DLD1 (cell line): ENCODE data around the gene OTULIN.

Source experiments
- in situ Hi-C: cut with HindIII; loops from 2 replicates; pipeline ENCODE4 v1.10.0; 2017; ENCODE audit warnings: low sequenced_read_pairs

OTULIN gene

GRCh38 chr5:14734396-14734795, 69.9 kb downstream of the OTULIN start:
- in situ Hi-C loops, result loop anchor here (25.0 kb wide), 1 partner anchor 278 kb away; no protein-coding TSS in a partner anchor

GRCh38 chr5:14735944-14736343, 71.4 kb downstream of the OTULIN start:
- in situ Hi-C loops, result loop anchor here (25.0 kb wide), 1 partner anchor 276 kb away; no protein-coding TSS in a partner anchor

DNA sequence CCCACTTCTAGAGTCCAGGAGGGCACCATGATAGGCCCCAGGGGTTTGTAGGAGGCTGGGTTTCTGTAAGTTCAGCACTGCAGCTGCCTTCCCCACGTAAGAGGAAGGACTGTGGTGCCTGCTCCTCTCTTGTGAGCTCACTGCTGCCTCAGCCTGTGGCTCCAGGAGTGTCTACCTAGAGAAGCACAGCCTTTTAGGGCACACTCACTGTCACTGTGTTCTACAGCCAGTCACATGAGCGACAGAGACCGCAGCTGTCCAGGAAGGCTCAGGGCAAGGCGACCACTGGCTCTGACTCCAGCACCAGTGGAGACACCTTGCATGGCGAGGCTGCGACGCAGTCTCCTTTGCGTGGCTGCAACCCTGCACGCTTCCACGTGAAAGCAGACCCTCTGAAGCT, 72.8 kb downstream of the OTULIN start:
- in situ Hi-C loops, result loop anchor here (25.0 kb wide), 1 partner anchor 275 kb away; no protein-coding TSS in a partner anchor

- in situ Hi-C loops, result loop anchor here (25.0 kb wide), 1 partner anchor 274 kb away; no protein-coding TSS in a partner anchor
These were observed 73.5 kb downstream of the OTULIN start for GRCh38 chr5:14738050-14738449.

DNA sequence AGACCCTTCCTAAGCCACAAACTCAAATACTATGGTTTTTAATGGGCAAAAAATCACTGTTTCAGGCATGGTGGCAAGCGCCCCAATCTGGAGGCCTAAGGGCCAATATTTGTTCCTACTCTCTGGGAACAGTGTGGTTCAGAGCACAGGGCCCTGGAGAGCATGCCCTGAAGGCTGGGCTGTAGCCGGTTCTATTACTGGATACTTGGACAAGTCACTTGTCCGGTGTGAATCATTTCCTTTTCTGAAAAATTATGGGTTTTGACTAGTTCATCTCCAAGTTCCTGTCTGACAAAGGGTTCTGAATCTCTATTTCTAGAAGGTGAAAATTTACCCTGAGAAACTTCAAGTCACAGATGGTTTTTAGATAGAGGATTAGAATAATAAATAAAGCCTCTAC, 75.0 kb downstream of the OTULIN start:
- in situ Hi-C loops, result loop anchor here (25.0 kb wide), 1 partner anchor 273 kb away; no protein-coding TSS in a partner anchor

- in situ Hi-C loops, result loop anchor here (25.0 kb wide), 1 partner anchor 272 kb away; no protein-coding TSS in a partner anchor
These were observed 75.5 kb downstream of the OTULIN start for GRCh38 chr5:14739981-14740380.

DNA sequence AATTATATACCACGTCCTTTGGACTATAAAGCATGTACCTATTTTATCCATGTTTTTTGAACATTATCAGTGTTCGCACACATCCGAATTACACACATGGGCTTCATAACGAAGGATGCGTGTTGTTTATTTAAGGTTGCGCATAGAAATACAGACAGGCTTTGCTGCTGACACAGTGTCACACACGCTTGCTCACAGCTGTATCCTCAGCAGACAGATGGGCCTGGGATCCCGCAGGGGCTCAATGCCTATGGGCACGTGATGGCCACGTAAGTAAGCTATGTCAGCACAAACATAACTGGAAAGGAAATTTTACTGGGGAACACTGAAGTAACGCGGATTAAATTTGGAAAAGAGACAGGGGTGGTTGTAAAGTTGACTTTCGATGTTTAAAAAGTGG, 76.6 kb downstream of the OTULIN start:
- in situ Hi-C loops, result loop anchor here (25.0 kb wide), 1 partner anchor 271 kb away; no protein-coding TSS in a partner anchor

DNA sequence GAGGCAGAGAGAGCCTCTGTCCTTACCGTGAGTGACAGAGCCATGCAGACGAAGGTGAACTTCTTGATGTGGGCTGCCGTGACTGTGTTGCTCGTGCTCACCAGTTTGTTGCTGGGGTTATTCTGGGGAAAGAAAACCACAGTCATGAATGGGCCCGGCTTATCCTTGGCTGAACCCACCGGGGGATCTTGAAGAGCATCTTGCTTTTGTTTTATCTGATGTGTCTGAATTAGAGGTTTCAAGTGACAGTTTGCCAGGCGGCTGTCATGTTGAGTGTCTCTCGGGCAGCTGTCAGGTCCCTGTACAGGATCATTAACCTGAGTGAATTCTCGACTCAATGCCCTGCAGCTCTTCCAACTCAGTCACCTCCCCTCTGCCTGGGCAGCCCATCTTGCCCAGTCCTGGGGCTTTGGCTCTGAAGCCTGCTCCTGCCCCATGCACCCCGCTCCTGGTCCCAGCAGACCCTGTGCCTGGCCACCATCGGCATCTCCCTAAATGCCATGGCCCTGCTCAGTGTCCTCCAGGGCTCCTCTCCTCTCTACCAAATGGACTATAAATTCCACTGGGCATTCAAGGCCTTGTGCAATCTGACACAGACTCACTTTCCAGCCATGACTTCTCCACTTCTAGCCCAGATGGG, 77.4 kb downstream of the OTULIN start:
- in situ Hi-C loops, result loop anchor here (25.0 kb wide), 1 partner anchor 270 kb away; no protein-coding TSS in a partner anchor

- in situ Hi-C loops, result loop anchor here (25.0 kb wide), 1 partner anchor 270 kb away; no protein-coding TSS in a partner anchor
These were observed 78.0 kb downstream of the OTULIN start for GRCh38 chr5:14742498-14742897.

DNA sequence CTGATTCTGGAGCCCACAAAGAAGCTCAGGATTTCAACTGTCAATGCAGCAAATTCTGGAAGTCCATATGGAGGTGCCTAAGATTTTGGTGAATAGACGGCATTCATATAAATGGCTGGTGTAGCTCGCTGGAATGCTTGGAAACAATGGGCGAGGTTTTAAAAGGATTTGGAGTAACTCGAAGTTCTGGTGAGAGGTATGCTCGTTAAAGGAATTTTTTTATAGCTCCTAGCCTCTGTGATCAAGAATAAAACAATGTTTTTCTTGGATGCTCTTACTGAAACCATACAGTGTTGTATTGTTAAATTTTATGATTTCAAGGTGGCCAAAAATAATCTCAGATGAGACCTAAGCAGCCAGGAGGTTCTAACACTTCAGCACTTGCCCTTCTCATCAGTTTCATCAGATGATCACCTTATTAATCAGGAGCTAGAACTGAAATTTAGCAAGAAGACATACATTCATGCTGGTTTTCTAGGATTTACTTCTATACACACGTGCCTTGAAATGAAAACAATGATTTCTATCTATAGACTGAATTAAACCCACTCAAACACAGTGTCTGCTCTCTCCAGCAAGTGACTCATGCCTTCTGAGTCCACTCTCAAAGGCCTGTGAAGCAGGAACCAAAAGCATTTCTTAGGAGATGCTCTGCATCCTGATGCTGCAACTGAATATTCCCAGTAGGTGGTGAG, 79.2 kb downstream of the OTULIN start:
- in situ Hi-C loops, result loop anchor here (25.0 kb wide), 1 partner anchor 269 kb away; no protein-coding TSS in a partner anchor

DNA sequence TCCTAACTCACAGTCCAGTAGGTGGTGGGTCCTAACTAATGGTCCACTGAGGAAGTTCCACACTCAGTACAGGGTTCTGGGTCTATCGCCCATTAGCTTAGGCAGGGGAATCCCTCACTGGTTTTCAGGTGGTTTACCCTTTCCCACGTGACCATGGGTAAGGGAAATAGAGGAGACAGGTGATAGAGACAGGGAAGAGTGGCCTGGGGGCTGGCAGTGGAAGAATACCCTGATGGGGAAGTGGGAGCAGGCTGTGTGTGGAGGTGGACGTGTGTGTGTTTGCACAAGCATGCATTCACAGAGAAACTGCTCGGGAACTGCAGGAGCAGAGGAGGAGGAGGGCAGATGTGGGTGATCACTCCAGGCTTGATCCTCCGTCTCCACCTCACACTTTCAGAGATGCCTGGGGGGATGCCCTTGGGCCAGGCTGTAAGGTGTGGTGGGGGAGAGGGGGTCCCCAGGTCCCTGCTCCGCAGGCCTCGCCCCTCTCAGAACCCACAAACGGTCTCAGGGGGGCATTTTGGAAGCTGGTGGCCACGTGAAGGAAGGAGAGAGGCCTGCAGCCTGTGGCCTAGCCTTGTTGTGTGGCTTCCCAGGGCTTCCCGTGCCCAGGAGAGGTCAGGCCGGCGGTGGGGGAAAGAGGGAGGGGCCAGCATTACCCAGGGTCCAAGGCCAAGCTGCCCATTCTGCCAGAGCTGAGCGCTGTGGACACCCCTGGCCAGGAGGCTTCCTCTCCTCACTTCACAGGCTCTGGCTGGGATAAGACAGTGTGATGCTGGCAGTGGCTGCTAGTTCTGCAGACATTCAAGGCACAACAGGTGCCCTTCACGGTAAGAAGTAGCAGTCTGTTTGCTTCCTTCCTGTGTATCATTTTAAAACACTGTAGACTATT, 80.0 kb downstream of the OTULIN start:
- in situ Hi-C loops, result loop anchor here (25.0 kb wide), 1 partner anchor 268 kb away; no protein-coding TSS in a partner anchor

DNA sequence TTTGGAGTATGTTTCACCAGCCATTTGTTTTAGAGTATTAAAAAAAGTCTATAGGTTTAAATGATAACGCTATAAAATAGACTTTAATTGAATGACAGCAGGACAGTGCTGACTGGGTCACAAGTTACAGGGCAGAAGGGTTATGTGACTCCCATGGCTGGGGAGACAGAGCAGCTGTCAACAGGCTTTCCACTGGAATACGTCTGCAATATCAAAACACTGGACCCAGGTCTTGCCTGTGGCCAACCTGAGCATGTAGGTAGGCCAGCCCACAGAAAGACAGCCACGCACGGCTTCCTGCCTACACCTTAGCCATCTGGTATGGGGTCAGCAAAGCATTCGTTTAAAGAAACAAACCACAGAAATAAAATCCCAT, 80.7 kb downstream of the OTULIN start:
- in situ Hi-C loops, result loop anchor here (25.0 kb wide), 1 partner anchor 267 kb away; no protein-coding TSS in a partner anchor

GRCh38 chr5:14745753-14746152, 81.2 kb downstream of the OTULIN start:
- in situ Hi-C loops, result loop anchor here (25.0 kb wide), 1 partner anchor 267 kb away; no protein-coding TSS in a partner anchor

- in situ Hi-C loops, result loop anchor here (25.0 kb wide), 1 partner anchor 264 kb away; no protein-coding TSS in a partner anchor
These were observed 83.8 kb downstream of the OTULIN start for GRCh38 chr5:14748180-14748900.
